Inflammatory macrophage (primary cell): ENCODE results near the gene SH2D2A.

Experiments
- DNase-seq, 2 donors: peaks; one replicate each; pipeline ENCODE4 v3.0.0-alpha.2; 2020 to 2022

SH2D2A gene

DNA sequence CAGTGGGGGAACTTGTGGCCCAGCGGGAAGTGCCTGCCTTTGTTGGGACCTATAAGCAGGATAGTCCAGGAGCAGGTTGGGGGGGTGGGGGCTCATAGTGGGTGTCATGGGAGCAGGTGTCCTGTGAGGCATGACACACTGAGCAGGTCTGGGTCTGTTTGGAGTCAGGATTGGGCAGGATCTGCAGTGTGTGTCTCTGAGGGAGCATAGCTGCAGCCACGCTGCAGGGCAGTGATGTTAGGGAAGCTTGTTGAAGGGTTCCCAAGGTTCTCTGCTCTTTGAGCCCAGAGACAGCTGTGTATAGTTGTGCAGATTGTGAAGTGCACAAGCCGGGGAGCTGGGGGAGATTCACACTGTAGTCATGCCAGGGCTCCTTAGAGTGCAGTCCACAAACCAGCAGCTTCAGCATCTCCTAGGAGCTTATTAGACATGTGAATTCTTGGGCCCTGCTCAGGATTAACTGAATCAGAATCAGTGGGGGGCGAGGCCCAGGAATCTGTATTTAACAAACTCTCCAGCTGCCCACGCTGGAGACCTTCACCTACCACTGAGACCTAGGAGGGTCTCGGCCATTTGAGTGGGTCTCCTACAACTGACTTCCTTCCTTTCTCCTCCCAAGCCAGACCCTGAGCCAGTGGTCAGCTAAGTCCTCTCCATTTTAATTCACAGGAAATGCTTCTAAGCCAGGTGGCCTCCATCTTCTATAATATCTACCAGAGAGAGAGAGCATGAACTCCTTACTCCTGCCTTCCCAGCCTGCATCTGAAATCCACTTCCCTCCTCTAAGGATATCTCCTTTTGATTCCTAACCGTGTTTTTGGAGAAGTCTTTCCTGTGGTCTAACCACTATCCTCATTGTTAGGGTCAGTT is 31.2 kb upstream of the SH2D2A start:
- no peak for DNase-seq

DNA sequence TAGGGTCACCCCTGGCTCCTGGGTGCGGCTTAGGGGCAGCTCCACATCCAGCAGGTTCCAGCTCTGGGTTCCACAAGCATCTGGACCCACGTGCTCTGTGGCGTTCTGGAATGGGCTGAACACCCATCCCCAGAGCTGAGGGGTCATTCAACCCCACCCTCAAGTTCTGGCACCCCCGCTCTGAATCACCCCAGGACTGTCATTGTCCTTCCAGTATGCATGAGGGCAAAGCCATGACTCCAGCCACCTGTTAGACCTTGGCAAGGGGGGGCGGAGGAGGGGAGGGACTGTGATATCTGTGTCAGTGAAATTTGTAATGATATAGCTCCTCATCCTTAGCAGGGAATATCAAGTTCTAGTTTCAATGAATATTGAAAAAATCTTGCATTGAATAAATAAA is 30.0 kb upstream of the SH2D2A start:
- no peak for DNase-seq

DNA sequence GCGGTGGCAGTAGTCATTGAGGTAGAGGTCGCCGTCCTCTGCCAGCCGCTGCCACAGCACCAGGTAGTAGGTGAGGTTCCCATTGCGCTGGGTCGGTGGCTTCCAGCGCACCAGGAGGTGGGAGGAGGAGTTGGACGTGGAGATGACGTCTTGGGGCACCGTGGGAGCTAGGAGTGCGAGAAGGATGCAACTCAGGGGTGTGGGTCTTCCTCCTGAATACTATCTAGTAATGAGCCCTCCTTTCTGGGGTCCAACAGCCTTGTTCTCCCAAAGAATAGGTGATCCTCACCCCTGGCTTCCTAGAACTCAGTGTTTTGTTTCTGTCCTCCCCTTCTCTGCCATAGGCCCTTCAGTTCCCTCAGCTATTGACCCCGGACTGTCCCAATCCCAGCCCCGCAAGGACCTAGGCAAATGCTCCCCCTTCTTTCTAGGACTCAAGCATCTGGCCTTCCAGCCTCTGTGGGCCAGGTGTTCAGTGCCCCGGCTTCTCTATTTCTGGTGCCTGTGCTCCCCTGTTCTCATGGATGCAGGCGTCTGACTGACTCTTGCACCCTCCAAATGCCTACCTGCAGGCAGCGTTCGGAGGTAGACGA is 29.4 kb upstream of the SH2D2A start:
- no peak for DNase-seq

DNA sequence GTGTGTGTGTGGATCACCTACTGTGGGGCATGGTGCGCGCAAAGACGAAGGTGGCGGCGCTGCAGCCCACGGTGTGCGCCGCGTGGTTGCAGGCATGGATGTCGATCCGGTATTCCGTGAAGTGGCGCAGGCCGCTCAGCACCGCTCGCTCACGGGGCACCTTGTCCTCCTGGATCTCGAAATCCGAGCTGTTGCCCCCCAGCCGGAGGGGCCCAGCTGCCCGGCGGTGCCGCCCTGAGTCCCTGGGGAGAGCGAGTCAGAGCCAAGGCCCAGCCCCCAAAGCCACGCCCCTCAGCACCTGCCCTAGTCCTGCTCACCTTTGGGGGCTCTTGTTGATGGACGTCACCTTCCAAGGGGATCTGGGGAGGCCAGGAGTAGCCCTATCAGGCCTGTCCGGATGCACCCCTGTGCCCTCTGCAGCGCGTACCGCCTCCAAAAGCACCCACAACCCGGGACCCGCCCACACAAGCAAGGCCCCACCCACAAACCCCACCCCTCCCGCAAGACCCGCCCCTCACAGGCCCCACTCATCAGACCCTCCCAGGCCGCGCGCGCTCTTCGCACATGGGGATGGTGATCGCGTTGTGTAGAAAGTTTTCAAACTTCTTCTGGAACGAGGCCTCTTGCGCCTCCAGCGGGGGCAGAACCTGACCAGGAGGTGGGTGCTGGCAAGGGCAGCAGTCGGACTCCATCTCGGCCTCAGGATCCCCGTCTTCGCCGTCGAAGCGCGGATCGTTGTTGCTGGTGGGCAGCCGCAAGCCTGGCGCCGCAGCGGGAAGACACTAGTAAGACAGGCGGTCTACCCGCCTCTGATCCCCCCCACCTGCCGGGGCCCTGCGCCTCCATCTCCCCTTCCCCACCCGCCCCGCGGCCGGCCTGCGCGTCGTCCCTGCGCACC is 28.7 kb upstream of the SH2D2A start:
- no peak for DNase-seq

DNA sequence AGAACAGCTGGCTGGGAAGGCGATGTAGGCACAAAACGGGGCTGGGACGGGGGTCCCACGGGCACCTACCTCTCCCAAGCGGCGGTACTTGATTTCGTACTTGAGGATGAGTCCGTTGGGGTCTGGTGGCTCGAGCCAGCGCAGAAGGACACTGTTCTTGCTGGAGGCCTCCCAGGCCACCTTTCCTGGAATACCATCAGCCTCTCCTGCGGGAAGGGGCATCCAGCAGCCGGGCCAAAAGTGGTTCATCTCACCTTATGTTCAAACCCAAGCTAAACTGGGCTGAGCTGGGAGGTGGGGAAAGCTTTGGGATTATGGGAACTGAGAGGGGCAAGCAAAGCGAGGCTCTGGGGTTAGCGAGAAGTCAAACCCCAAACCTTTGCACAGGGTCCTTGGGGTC is 28.0 kb upstream of the SH2D2A start:
- DNase-seq: no peak

DNA sequence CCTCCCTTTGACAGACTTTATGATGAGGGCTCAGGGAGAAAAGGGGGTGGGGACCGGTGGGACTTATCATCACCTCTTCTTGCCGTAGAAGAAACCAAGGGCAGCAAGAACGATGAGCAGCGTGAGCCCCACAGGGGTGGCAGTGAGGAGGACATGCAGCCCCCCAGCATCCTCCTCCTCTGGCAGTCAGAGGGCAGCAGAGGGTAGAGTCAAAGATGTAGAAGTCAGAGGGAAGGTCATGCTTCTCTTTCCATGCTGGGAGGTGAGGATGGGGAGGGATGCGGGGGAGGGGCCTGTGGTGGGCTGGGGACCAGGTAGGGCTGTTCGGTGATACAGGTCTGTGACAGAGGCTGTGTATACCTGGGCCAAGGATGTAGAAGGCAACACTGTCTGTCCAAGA is 27.5 kb upstream of the SH2D2A start:
- DNase-seq: no peak

DNA sequence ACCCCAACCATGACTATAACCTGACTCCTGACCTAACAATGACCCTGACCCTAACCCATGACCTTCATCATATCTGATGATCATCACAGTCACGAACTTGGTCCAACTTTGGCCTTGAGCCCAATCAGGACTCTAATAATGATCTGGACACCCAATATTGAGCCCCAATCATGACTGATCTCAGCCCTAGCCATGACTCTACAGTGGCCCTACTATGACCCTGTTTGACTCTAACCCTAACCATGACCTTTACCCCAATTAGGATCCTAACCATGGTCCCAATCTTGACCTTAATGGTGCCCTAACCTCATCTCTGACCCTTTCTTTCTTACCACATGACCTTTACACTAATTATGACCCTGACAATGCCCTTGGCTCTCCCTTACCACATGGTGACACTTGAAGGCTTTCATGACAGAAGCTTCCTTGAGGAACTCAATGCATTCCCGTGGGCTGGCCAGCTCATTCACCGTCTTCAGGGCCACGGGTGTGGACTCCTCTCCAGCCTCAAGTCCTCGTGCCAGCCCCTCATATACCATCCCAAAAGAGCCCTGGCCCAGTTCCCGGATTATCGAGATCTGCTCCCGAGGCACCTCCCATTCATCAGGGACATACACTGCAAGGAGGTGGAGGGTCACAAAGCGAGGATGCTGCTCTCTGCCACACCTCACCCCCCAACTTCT is 26.1 kb upstream of the SH2D2A start:
- peak in 1 of 2 donors; percentile 39 for DNase-seq

DNA sequence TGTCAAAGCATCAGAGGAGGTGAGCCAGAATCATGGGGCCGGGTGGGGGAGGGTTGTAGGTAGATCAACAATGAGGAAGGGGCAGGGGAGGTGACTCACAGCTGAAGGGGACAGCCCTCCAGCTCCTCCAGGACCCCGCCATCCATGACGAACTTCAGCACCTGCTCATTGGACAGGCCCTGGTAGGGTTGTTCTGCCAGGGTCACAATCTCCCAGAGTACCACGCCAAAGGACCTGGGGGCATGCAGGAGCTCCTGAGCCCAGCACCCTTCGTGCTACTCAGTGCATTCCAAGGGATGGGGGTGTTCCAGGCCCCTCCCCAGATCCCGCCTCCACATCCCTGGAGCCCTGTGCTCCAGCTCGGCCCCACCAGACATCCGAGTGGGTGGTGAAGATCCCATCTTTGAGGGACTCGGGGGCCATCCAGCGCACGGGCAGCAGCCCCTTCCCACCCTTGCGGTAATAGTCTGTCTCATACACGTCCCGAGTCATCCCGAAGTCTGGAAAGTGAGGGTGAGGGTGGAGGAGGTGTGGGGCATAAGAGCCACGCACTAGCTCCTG is 24.7 kb upstream of the SH2D2A start:
- DNase-seq: no peak

DNA sequence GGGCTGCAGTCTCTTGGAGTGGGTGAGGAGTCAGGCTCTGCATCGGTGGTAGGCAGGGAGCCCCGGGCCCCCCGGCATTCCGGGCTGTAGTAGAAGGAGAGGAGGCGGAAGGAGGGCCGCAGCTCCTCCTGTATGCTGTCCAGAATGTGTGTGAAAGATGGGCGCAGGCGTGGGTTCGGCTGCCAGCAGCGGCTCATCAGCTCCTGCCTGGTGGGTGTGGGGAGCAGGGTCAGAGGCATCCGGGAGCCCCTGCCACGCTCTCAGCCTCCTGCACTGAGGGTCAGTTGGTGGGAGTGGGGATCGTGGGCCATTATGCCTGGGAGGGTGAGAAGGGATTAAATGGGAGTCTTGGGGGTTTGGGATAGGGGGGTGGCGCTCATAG is 24.2 kb upstream of the SH2D2A start:
- no peak for DNase-seq

DNA sequence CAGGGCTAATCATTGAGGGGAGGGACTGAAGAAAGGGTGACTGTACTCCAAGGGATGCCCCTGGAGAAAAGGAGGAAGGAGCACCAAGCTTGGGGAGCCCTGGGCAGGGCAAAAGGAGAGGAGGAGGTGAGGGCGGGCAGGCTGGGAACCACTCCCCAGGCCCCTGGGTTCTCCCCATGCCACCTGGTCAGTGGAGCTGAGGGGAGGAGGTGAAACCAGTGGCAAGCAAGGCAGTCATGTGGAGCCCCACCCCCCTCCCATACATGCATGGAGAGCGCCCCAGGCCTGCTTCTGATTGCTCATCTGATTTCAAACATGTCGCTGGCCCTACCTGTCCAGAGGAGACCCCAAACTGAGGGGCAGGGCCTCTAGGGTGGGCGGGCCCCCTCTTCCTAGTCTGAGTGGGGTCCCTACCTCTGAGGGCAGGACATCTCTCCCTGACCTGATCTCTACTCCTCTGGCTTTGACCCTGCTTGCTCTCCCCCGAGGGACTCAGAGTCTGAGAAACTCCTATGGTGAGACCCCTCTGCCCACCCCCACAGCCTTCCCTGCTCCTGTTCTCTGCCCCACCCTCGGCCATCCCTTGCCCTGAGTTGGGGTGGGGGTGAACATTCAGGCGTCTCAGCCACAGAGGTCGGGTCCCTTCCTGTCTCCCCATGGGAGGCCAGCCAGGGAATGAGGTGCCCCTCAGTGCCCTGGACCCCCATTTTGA is 23.7 kb upstream of the SH2D2A start:
- DNase-seq: no peak

DNA sequence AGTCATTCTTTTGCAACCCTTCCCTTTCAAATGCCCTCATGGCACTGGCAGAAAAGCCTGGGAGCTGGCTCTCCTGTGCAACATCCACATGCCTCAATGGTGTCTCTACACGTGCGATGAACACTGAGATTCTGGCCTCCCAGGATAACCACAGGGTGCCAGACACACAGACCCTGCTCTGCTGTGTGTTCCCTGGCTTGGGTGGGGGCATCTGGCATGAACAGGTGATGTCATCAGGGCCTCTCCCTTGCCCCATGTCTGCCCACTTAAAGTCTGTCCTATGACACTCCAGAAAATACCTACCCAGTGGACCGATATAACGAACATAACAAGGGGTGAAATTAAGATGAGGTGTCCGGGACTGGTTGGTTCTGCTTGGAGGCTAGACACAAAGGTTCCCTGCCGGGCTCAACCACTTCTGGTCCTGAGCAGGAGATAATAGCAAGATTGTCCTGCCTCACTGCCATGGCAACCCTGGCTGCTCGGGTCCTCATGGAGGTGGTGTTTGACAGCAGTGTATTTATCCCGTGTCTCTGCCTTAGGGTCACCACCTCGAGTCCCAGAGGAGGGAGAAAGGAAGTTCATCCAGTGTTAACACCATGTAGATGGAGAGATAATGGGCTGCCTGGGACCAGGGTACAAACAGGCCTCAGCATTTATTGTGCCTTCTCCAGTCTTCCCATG is 22.9 kb upstream of the SH2D2A start:
- DNase-seq: no peak

DNA sequence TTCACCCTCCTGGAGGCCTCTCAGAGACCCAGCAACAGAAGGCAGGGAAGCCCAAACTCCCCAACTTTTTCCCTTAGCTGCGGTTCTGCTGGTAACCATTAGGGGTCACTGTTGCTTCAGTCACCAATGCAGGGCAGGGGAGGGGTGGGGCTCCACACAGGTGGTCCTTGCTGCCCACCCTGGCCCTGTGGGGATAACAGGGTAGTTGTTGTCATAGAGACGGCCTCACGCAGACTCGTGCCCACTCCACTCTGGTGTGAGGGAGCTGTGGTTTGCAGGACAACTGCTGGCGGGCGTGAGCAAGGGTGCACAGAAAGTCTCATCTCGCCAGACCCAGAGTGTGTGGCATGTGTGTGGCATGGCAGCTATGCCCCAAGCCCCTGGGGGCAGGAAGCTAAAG is 22.3 kb upstream of the SH2D2A start:
- peak; percentile 12 to 32 for DNase-seq

DNA sequence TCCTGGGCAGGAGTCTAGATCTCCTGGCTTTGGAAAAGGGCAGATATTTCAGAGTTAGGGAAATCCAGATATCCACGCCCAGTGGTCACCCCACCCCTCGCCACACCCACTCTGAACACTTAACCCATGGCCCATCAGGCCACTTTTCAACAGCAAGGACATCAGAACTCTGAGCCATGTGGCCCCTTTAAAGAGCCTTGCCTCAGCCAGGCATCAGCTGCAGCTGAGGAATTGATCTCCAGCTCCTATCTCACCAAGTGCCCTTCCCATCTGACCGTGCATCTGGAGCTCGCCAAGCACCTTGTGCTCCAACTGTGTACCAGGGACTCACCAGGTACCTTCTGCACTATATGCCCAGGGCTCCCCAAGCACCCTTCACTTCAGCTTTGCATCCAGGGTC is 20.2 kb upstream of the SH2D2A start:
- DNase-seq: no peak

DNA sequence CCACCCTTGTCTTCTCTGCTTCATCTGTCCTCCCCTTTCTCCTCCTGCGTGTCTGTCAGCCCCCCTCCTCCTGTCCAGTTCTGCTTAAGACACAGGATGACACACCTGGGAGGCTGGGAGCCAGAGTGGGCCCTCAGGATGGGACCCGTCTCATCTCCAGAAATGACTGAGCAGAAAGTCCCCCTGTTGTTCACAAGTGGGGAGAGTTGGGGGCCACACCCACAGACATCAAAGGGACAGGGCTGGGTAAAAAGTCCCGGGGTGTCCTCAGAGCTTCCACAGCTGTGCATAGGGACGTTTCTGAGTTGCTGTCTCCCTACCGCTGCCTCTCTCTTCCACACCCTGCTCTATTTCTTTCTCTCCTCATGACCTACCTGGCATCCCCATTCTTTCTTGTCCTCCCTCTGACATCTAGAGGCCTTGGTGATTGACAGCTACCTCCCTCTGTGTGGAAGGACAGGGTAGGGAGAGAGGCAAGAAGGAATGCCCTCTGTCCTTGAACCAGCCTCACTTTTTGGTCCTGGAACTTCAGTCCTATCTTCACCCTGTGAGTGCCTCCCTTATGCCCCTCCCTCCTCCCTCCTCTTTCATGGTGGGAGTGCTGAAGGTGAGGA is 19.5 kb upstream of the SH2D2A start:
- no peak for DNase-seq

DNA sequence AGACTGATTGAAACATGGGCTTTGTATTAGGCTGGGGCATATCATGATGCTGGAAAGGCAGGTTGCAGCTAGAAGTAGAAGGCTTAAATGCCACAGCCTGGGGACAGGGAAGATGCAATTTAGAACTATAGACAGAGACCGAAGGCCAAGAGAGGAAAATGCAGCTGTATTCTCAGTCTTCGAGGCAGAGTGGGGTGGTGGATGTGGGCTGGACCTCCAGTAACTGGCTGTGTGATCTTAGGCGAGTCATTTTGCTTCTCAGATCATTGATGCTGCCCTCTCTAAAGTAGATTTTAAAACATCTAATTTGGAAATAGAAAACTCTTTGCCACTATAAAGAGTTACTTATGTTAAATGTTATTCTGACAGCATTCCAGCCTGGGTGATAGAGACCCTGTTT is 17.7 kb upstream of the SH2D2A start:
- no peak for DNase-seq

DNA sequence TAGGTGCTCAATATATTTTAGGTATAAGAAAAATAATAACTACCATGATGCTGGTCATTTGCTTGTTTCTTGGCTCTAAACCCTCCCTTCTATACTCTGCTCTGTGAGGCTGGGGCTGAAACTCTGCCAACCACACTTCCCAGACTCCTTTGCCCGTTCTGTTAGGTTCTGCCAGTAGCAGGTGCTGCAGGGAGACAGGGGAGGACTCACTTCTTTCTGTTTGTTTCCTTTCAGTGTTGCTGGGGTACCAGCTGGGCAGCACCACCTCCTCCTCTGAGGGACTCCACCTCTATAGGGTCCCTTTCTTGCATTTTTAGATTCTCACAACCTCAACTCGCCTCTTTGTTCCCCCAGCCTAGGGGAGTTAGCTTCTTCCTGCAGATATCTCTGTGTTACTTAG is 17.0 kb upstream of the SH2D2A start:
- DNase-seq: no peak

DNA sequence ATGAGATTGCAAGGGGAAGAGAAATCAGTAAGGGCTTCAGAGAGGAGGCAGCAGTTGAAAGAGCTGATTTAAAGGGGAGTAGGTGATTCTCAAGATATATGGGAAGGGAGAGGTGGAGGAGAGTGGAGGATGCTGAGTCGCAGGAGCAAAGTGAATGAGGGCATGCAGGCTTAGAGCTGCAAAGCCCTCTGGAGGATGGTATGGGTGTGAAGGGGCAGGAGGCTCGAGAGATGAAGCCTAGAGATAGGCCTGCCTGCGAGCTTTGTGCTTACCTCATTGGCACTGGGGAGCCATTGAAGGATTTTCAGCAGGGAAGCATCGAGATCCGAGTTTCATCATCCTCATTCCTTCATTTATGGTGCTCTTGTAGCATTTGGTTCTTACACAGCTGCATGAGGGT is 15.8 kb upstream of the SH2D2A start:
- no peak for DNase-seq

DNA sequence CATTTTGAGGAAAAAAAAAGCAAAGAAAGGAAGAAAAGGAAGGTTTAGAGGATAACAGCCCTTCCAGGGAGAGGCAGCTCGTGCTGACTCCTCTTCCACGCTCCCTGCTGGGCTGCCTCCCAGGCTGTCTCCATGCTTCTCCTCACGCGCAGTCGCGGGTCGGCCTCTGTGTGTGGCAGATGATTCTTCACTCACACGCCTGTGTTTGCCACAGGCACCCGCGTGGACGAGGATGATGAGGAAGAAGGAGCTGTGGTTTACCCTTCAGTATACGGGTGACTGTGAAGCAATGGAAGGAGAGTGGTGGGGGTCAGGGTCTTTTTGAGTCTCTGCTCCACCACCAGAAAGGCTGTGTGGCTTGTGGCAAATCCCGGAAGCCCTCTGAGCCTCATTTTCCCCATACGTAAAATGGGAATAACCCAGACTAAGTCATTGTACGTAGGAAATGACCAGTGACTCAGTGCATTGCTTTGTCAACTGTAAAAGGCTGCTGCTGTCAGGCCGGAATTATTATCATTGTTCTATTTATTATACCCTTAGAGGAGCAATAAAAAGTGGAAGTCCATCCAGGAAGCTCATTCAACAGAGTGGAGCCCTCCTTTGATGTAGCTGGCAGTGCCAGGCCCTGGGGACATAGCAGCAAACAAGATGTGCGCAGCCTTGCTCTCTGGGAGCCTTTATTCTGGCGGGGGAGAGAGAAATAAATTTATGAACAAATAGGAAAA is 11.9 kb upstream of the SH2D2A start:
- DNase-seq: no peak

DNA sequence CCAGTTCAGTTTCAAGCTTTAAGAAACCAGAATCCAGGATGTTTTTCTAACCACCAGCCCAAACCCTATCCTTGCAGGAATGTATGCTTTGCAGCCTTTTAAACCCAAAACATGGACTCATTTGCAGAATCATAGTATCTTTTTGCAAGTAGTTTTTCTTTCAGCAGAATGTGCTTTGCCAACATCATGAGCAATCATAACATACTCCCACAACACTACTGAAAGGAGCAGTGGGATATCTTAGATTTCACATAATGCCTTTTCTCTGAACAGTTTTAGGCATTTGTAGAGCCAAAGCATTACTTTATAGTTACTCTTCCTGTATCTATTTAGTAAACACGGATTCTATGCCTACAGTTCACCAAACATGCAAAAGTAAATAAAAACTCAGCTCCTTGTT is 10.0 kb upstream of the SH2D2A start:
- DNase-seq: no peak

DNA sequence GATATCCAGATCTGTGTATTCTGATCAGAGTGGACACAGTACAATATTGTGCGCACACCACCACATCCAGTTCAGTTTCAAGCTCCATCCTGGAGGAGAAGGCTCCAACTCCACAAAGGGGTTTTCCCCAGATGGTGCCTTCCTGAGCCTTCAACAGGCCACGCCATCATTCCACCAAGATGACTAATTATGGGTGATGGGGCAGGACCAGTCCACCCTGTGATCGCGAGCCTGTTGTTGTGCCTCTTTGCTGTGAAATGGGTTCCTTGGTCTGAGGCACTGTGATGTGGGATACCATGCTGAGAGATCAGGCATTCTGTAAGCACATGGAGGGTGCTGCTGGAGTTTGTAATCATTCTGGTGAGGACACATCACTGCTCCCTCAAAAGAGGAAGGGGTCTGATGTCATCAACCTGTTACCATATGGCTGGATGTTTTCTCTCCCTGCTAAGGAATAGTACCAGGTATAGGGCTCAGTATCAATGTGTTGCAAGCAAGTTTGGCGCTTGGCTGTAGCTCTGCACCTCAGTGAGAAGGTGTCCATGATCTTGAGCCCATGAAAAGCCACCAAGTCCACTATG is 6.7 kb upstream of the SH2D2A start:
- DNase-seq: no peak
